ENCODE measurements around the gene OSBPL3. TPM values are rescaled to one million over a fixed set of nuclear protein-coding genes. Genes with fewer than 3 reads are reported as not detected.

The OSBPL3 gene
- total and polyA plus RNA-seq, 2 donors (not counting 3 experiments of a cell fraction or from before 2014, with no cell fraction given) = 7.5 to 27.1 TPM

DNA sequence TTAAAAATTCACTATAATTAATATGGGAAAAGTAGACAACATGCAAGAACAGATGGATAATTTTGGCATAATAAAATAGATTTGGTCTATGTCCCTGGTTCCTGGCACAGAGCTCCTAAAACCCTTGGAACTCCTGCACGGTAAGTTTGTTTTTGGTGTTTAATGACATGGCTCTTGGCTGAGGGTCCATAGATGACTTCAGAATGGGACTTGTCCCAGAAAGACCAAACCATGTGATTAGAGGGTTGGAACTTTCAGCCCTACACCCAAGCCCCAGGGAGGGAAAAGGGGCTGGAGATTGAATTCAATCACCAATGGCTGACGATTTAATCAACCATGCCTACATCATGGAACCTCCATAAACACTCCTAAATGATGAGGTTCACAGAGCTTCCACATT lies 210.1 kb downstream of the OSBPL3 start:
- no peaks in the 10 kb centered on the region for H4K20me1 ChIP-seq (replicated peaks; ENCODE audit: control insufficient read depth, extremely low read depth, insufficient read depth, low read length)
- no peak overlapping the region for H3K4me2 ChIP-seq (ENCODE audit: insufficient read depth, low read length)
- no TSS peak for BruUV-seq (replicated peaks)
- FAIRE-seq (no peak), DNase-seq (ENCODE audit: low read depth, low spot score) (no peak)
- ChIA-PET CTCF (interaction anchor here (2.1 to 2.2 kb wide), 2 partner anchors 43 to 367 kb away, joined by 4 to 10 read pairs; no protein-coding TSS in a partner anchor), POLR2A (no interaction called here)
- H3K36me3 ChIP-seq (ENCODE audit: control insufficient read depth in 2 of 2, extremely low read depth in 1 of 2, insufficient read depth in 2 of 2, low read length in 2 of 2) = no peaks in the 10 kb centered on the region
- H2AFZ ChIP-seq (ENCODE audit: low read depth, low read length) = no peak overlapping the region
- intact Hi-C loops (cut with micrococcal nuclease) (loop anchor here (5.0 kb wide), 1 partner anchor 368 kb away; no protein-coding TSS in a partner anchor), dilution Hi-C loops (cut with MboI; ENCODE audit: extremely low pct_ligation_motif_present, low sequenced_read_pairs) (no loop called here)
- no peaks in the 10 kb centered on the region for H3K79me2 ChIP-seq (ENCODE audit: control insufficient read depth, insufficient read depth, low read length)
- no peak overlapping the region for H3K27ac ChIP-seq (ENCODE audit: insufficient read depth, low read depth, low read length)
- peaks cover 0 to under 1% of the 10 kb centered on the region in 2 experiments for H3K27me3 ChIP-seq (ENCODE audit: control insufficient read depth in 2 of 2, insufficient read depth in 2 of 2, low read length in 2 of 2)
- H3K9ac ChIP-seq (replicated peaks; ENCODE audit: extremely low read depth, insufficient read depth, low read length) = no peak overlapping the region
- TF ChIP-seq, protein P1, sequence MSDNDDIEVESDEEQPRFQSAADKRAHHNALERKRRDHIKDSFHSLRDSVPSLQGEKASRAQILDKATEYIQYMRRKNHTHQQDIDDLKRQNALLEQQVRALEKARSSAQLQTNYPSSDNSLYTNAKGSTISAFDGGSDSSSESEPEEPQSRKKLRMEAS (IDR thresholded peaks at IDR 0.05; ENCODE audit: insufficient read depth, insufficient read length) = no peak
- TF ChIP-seq EZH2 (IDR thresholded peaks at IDR 0.05; ENCODE audit: borderline replicate concordance, low read depth, low read length, severe bottlenecking) = no peak
- no peak for TF ChIP-seq GATA2 (IDR thresholded peaks at IDR 0.05; ENCODE audit: insufficient read depth, insufficient read length, low read depth, low read length)
- TF ChIP-seq FOS (IDR thresholded peaks at IDR 0.05; ENCODE audit: borderline replicate concordance, insufficient read depth, low read length) = no peak
- no peak for TF ChIP-seq POLR2A (IDR thresholded peaks at IDR 0.05; ENCODE audit: low read depth, low read length)
- TF ChIP-seq MYC (IDR thresholded peaks at IDR 0.05; ENCODE audit: low read depth, low read length) = no peak
- TF ChIP-seq POLR2AphosphoS5 (IDR thresholded peaks at IDR 0.05; ENCODE audit: insufficient read depth, low read depth, low read length) = no peak
- no peaks in the 10 kb centered on the region for H3K4me1 ChIP-seq (ENCODE audit: control insufficient read depth, extremely low read depth, insufficient read depth, low read length)
- H3K4me3 ChIP-seq (replicated peaks in 1 of 3; ENCODE audit: insufficient read depth in 1 of 3, low read depth in 1 of 3, low read length in 3 of 3) = no peak overlapping the region
- H3K9me3 ChIP-seq (replicated peaks; ENCODE audit: control insufficient read depth, insufficient read depth, low read length) = no peaks in the 10 kb centered on the region
- H3K9me1 ChIP-seq (replicated peaks; ENCODE audit: control insufficient read depth, extremely low read depth, insufficient read depth, low read length) = no peaks in the 10 kb centered on the region

All from endothelial cell of umbilical vein (primary cell).